Hematopoietic multipotent progenitor cell treated with erythropoietin and hydrocortisone succinate and interleukin-3 and kit ligand, for 4 days (in vitro differentiated cells): ENCODE results near the gene FCHSD2.
A peak's percentile ranks its signal among the peaks of the same experiment; 100 is the strongest.
"Not testable (repeated sequence)": the region's sequence is repeated elsewhere in the genome, so short reads cannot be mapped to it uniquely, and the experiment has no call there.

ENCODE experiments used
- DNase-seq: peaks from one replicate; pipeline ENCODE4 v3.0.0-alpha.2; 2015

Gene FCHSD2

GRCh38 chr11:72918851-72919250 is 223.3 kb downstream of the FCHSD2 start:
- no peak for DNase-seq

DNA sequence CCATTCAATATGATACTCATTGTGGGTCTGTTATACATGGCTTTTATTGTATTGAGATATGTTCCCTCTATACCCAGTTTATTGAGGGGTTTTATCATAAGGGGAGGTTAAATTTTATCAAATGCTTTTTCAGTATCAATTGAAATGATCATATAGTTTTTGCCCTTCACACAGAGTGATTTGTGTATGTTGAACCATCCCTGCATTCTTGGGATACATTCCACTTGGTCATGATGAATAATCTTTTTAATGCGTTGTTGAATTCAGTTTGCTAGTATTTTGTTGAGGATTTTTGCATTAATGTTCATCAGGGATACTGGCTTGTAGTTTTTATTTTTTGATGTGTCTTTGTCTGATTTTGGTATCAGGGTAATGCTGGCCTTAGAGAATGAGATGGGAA is 229.9 kb downstream of the FCHSD2 start:
- no peak for DNase-seq

DNA sequence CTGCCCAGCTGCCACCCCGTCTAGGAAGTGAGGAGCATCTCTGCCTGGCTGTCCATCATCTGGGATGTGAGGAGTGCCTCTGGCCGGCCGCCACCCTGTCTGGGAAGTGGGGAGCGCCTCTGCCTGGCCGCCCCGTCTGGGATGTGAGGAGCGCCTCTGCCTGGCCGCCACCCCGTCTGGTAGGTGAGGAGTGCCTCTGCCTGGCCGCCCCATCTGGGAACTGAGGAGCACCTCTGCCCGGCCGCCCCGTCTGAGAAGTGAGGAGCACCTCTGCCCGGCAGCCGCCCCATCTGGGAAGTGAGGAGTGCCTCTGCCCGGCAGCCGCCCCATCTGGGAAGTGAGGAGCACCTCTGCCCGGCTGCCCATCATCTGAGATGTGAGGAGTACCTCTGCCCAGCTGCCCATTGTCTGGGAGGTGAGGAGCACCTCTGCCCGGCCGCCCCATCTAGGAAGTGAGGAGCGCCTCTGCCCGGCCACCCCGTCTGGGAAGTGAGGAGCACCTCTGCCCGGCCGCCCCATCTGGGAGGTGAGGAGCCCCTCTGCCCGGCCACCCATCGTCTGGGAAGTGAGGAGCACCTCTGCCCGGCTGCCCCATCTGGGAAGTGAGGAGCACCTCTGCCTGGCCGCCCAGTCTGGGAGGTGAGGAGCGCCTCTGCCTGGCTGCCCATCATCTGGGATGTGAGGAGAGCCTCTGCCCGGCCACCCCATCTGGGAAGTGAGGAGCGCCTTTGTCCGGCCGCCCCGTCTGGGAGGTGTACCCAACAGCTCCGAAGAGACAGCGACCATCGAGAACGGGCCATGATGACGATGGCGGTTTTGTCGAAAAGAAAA is 232.3 kb downstream of the FCHSD2 start:
- DNase-seq, result not testable (repeated sequence)

- no peak for DNase-seq
Observed at GRCh38 chr11:72908032-72908676, 234.0 kb downstream of the FCHSD2 start.

DNA sequence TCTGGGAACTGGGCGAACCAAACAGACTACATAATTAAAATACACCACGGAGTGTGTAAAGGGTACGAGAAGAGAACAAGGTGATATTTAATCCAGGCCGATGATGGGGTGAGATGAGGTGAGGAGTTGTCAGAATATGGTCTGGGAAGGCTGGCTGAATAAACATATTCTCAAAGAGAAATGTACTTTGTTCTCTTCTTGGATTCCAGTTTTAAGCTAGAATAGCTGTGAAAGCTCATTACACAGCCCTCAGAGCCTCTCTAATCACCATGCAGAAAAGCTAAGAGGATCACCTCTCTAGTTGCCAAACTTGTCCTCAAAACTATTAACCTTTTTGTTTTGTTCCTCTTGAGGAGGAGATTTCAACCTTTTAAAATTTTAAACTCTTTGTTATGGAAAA is 238.1 kb downstream of the FCHSD2 start:
- DNase-seq, result no peak

DNA sequence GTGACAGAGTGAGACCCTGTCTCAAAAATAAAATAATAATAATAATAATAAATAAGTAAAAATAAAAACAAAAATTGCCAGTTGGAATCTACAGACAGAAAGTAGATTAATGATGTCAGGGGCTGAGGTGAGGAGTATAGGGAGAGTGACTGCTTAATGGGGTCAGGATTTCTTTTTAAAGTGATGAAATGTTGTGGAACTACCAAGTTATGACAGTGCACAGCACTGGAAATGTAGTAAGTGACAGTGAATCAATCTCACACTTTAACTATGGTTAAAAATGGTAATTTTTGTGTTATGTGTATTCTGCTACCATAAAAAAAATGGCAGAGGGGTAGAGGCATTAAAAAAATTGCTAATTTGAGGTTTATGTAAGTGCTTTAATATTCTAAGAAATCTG is 240.7 kb downstream of the FCHSD2 start:
- DNase-seq, result no peak

DNA sequence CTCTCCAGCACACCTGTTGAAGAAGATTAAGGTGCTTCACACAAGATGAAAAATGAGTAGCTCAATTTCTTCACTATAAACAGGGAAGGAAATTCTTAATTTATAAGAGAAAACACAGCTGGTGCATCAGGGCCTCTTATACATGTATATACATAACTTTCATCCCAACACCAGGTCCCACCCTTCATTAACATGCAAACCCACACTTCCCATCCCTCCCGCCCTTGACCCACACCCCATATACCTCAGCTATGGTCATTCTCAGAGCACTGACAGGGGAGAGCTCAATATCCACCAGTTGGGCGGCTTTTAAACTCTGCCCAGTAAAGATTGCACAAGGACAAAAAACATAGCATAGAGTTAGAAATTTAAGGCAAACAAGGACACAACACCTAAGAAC is 242.1 kb downstream of the FCHSD2 start:
- no peak for DNase-seq

- no peak for DNase-seq
Observed at GRCh38 chr11:72899238-72899637, 242.9 kb downstream of the FCHSD2 start.

DNA sequence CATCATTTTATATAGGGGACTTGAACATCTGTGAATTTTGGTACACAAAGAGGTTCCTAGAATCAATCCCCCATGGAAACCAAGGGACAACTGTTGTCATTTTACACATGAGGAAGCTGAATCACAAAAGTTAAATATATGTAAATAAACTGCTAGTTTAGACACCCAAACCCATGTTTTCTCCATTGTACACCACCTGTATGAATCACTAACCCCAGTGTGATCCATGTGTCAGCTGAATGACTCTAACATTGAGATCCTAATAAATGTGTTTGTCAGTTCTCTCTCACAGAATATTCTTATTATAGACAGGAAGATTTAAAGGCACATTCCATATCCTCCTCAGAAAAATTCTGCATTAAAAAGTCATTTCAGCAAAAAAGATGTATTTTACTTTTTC is 244.6 kb downstream of the FCHSD2 start:
- no peak for DNase-seq

DNA sequence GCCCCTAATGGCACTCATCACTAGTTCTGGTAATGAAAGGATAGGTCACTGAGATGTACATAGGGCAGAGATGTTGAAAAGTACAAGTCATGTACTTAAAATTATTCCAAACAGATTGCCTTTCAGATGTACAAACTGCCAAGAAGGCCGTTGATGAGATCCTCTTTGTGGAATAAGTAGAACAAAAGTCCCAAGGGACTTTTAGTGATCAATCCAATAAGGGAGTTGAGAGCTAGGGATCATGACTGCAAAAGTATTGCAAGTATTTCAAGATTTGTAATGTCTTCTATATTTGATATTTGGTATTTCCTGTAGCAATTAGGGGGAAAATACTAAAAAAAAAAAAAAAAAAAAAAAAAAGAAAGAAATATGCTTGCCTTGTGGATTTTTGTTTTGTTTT is 245.7 kb downstream of the FCHSD2 start:
- DNase-seq, result no peak

DNA sequence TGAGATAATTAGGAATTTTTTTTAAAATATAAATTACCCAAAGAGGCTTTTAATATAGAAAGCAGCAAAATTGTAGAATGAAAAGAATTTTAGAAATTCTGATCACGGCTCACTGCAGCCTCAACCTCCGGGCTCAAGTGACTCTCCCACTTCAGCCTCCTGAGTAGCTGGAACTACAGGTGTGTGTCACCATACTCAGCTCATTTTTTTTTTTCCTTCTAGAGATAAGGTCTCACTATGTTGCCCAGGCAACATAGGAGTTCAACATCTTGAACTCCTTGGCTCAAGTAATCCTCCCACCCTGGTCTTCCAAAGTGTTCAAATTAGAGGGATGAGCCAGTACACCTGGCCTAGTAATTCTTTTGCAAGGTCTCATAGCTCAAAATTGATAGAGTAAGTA is 251.2 kb downstream of the FCHSD2 start:
- DNase-seq, result no peak

DNA sequence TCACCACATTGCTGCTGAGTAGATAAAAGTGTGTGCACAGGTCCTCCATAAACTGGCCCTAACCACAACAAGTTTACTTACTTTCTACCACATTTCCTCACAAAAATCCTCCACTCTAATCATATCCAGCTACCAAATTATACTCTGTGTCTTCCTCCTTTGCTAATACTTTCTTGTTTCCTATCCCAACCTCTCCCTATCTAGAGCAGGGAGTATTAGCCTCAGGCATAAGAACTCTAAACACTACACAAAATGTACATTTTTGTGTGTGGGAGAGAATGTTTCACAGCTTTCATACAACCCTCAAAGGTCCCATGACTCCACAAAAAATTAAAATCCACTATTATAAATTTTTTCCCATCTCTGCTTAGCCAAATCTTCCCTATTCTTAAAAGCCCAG is 255.5 kb downstream of the FCHSD2 start:
- DNase-seq, result no peak

DNA sequence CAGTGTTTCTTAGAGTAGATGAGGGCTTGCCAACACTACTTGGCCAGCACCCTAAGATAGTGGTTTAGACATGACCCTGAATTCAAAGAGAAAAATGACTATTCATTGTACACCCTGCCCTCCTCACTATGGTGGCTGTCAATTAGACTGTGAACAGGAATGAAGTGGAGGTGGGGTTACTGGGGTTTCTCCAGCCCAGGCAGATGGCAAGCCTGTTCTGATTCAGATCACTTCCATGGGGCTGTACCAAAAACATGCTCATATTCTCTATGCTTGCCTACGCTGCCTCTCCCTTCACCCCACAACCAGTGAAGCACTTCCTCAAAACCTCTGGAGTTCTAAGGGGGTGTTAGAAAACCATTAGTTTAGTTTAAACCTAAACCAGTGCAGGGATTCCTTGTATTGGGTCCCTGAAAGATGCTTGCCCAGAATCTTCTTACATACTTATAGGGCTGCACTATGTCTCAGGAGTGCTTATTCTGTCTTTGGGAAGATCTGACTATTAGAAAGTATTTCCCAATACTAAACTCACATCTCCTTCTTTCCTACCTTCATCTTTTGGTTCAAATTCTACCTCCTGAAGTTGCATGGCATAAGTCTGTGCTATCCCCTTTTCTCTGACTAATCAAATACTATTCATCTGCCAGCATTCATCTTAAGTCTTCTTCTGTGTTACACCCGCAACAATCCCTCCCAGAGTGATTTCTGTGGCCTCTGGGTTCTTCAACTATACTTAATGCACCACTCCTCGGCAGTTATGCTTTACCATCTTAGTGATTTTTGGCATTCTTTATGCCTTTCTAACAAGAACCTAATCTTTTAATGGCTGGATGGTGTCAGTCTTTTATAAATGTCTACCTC is 256.1 kb downstream of the FCHSD2 start:
- DNase-seq, result peak; percentile 16

DNA sequence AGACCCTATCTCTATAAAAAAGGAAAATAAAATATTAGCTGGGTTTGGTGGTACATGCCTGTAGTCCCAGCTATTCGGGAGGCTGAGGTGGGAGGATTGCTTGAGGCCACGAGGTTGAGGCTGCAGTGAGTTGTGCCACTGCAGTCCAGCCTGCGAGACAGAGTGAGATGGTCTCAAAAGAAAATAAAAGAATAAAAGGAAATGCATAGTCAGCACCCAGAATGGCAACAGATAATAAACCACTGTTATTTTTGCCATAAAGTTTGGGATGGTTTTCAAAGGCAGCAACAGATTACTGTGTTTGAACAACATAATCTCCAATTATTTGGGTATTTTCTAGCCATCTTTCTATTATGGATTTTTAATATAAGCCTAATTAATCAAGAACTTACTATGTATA is 266.0 kb downstream of the FCHSD2 start:
- DNase-seq, result no peak

DNA sequence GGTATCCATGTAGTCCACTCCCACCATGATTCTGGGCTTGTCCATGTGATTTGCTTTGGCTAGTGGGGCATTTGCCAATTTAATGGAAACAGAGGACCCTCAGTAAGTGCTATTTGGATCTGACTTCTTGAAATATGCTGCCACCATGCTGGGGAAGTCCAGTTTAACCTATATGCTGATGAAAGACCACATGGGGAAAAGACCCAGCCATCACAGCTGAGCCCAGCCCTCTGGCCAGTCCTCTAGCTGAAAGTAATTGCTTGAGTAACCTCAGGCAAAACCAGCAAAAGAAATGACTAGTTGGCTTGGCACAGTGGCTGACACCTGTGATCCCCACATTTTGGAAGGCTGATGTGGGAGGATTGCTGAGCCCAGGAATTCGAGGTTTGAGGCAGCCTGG is 266.4 kb downstream of the FCHSD2 start:
- DNase-seq, result no peak

DNA sequence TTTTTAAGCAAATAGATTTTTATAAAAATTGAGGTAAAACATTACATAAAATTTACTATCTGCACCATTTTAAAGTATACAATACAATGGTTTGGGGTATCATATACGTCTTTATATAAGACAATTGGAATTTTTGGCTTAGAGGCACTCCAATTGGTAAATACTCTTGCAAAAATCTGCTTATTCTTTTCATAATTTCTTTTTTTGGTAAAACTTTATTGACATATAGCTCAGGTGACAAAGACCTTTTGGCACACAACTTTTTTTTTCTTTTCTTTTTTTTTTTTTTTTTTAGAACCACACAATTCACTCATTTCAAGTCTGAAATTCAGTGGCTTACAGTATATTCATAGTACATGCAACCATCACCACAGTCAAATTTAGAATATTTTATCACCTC is 270.1 kb downstream of the FCHSD2 start:
- no peak for DNase-seq

DNA sequence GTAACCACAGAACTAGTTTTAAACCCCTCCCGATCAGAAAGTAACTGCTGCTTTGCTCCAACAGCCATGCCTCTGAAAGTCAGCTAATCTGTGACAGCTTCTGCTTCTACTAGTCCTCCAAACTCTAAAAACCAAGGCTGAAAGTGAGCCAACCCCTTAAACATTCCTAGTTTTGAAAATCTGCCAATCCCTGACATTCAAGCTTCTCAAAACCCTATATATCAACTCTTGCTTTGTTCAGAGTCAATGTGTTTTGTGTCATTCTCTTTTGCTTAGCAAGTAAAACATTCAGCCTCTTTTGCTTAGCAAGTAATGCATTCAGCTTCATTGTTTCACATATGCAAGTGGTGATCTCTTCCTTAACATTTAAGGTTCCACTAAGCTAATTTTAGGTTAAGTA is 271.0 kb downstream of the FCHSD2 start:
- DNase-seq, result peak; percentile 8

- no peak for DNase-seq
Observed at GRCh38 chr11:72869831-72870230, 272.3 kb downstream of the FCHSD2 start.

GRCh38 chr11:72867970-72868369 is 274.1 kb downstream of the FCHSD2 start:
- DNase-seq, result no peak

DNA sequence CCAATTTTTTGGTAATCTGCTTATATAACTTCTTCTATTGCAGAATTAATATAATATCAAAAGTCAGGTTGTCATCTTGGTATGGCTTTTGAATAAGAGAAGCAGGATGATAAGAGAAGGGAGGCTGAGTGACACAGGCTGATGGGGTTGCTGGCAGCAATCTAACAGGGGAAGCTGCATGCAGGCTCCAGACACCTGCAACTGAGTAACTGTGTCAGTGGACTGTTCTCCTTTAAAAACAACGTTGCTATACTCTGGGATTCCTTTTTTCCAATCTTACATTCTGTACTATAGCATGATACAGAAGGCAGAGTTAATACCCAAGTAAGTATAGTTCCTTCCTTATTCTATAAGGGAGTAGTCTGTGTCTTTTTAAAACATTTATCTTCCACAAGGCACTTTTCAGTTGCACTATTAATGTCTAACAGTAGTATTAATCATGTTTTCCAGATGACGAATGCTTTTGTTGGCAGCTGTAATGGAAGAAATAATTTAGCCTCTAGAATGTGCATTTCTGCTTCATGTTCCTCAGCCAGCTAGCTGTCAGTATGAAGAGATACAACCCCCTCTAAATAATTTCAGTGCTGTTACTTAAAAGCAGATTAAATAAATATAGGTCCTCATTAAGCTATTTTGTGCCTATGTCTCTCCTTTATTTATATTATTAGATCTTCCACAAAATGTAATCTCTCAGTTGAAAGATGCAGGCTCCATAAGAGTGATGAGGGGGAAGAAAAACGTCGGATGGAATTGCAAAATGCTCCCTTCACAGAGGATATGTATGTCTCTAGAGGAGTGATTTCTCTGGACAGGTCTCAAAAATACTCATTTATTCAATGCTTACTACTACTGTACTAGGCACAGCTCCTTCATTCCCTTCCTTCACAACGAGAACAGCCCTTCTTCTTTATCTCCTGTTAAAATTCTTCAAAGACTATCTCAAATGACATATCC is 277.1 kb downstream of the FCHSD2 start:
- DNase-seq, result peak; percentile 24

DNA sequence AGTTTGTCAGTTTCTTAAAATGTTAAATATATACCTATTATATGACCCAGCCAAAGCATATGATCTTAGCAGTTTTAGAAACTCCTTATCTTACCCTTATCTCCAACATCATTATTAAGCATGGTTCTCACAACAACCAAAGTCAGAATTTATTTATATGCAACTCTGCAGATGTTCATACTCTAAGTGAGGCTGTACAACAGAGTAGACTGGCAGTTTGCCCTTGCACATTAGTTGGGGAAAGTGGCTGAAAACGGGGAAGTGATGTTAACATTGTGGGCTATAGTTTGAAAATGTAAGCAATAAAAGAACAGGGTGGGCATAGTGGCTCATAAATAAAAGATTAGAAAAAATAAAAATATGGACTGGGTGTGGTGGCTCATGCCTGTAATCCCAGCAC is 278.2 kb downstream of the FCHSD2 start:
- DNase-seq, result peak; percentile 62

DNA sequence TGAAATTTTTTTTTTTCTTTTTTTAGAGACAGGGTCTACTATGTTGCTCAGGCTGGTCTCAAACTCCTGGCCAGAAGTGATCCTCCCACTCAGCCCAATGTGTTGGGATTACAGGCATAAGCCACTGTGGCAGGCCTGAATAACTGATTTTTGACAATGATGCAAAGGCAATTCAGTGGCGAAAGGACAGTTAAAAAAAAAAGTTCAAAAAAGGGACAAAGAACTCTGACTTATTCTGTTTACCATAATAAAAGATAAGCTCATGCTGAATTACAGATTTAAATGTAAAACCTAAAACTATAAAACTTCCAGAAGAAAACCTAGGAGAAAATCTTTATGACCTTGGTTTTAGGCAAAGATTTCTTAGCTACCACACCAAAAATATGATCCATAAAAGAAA is 279.0 kb downstream of the FCHSD2 start:
- no peak for DNase-seq

DNA sequence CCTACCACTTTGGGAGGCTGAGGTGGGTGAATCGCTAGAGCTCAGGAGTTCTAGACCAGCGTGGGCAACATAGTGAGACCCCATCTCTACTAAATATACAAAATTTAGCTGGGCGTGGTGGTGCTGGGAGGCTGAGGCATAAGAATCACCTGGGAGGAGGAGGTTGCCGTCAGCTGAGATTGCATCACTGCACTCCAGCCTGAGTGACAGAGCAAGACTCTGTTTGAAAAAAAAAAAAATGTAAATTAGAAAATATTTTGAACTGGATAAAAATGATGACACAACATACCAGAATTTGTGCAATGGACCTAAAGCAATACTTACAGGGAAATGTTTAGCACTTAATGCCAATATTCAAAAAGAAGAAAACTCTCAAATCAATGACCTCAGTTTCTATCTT is 281.5 kb downstream of the FCHSD2 start:
- no peak for DNase-seq
